ENCODE data around the gene CLDN10.

DNA sequence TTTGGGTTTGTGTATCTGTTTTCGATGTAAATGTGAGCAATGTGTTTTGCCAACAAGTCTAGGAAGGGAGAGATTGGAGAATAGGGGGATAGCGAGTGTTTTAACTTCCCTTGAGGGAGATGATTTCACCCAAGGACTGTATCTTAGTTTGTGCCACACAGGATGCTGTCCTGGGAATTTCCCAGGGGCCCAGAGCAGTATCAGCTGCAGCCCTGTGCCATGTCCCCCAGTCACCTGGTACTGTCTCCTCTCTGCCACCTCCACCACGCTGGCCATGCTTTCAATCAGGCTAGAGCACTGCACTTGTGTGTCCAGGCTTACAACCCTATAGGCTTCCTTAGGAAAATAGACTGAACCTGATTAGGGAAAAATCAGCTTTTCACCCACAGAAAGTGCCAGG, 40.1 kb upstream of the CLDN10 start:
- no peak for TF ChIP-seq POLR2AphosphoS5 (IDR thresholded peaks at IDR 0.05; ENCODE audit: insufficient read depth, low read depth, low read length)
- TF ChIP-seq GATA2 (IDR thresholded peaks at IDR 0.05; ENCODE audit: insufficient read depth, insufficient read length, low read depth, low read length) = no peak
- TF ChIP-seq, protein P1, sequence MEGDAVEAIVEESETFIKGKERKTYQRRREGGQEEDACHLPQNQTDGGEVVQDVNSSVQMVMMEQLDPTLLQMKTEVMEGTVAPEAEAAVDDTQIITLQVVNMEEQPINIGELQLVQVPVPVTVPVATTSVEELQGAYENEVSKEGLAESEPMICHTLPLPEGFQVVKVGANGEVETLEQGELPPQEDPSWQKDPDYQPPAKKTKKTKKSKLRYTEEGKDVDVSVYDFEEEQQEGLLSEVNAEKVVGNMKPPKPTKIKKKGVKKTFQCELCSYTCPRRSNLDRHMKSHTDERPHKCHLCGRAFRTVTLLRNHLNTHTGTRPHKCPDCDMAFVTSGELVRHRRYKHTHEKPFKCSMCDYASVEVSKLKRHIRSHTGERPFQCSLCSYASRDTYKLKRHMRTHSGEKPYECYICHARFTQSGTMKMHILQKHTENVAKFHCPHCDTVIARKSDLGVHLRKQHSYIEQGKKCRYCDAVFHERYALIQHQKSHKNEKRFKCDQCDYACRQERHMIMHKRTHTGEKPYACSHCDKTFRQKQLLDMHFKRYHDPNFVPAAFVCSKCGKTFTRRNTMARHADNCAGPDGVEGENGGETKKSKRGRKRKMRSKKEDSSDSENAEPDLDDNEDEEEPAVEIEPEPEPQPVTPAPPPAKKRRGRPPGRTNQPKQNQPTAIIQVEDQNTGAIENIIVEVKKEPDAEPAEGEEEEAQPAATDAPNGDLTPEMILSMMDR (IDR thresholded peaks at IDR 0.05; ENCODE audit: extremely low read depth in 1 of 2, insufficient read depth in 1 of 2, low read depth in 1 of 2, low read length in 2 of 2) = no peak
- TF ChIP-seq FOS (IDR thresholded peaks at IDR 0.05; ENCODE audit: borderline replicate concordance, insufficient read depth, low read length) = no peak

Data from endothelial cell of umbilical vein (primary cell).